Vagina (tissue), 1 donor: ENCODE results near the gene CTSZ. TPM values are rescaled to one million over a fixed set of nuclear protein-coding genes. Genes with fewer than 3 reads are reported as not detected.

Experiments
- total RNA-seq: library from RNA; depleted of rRNA; stranded (reverse); fragments of >200 nt; gene quantifications from one replicate; pipeline ENCODE4 v1.2.3, GENCODE V29; 2016

Gene CTSZ
- total RNA-seq, 1 donor from 2014 or later = 128 TPM

Other genes starting within 250 kb of the CTSZ start
- not detected for gene GNAS-AS1, start 156.4 kb downstream of the CTSZ start, total RNA-seq
- gene GNAS, start 154.5 kb downstream of the CTSZ start, total RNA-seq = 875 TPM
- gene NELFCD, start 26.0 kb downstream of the CTSZ start, total RNA-seq = 85.7 TPM
- not detected for gene TUBB1, start 12.2 kb upstream of the CTSZ start, total RNA-seq
- 22.8 TPM for gene ATP5F1E, start 25.1 kb upstream of the CTSZ start, total RNA-seq
- gene PRELID3B, start 35.5 kb upstream of the CTSZ start, total RNA-seq = 73.4 TPM
- gene ZNF831, start 156.6 kb upstream of the CTSZ start, total RNA-seq = 2.2 TPM